PFSK-1 (cell line): ENCODE measurements around the gene HSPBAP1.

Experiments used
- FOXP2 ChIP-seq: optimal IDR thresholded peaks from 2 replicates; pipeline ENCODE3; 2011; ENCODE audit warnings: borderline replicate concordance, control low read depth, inconsistent platforms; ENCODE audit not compliant: insufficient read depth; ENCODE audit errors: extremely low read length, extremely low read depth
- POLR2AphosphoS5 ChIP-seq: IDR thresholded peaks from 2 replicates; pipeline ENCODE4 v1.6.1; 2012; ENCODE audit warnings: low read depth, mild to moderate bottlenecking, control low read depth, low read length, moderate library complexity
- SIN3A ChIP-seq: IDR thresholded peaks from 2 replicates; pipeline ENCODE4 v1.6.1; 2012; ENCODE audit warnings: mild to moderate bottlenecking, low read length, moderate library complexity, borderline replicate concordance; ENCODE audit not compliant: insufficient read depth
- TAF1 ChIP-seq: IDR thresholded peaks from 2 replicates; pipeline ENCODE4 v1.6.1; 2012; ENCODE audit warnings: low read length, control low read depth, borderline replicate concordance; ENCODE audit not compliant: insufficient read depth
- TF ChIP-seq, protein P1 (sequence below), 2 experiments: IDR thresholded peaks; 2 replicates each; pipeline versions ENCODE4 v1.6.1 to v1.8.0; 2011 to 2012; ENCODE audit warnings: low read depth in 2 of 2, low read length in 2 of 2, control low read depth in 1 of 2, inconsistent platforms in 1 of 2, mild to moderate bottlenecking in 1 of 2, moderate library complexity in 1 of 2; ENCODE audit not compliant: insufficient read depth in 1 of 2

GRCh38 chr3:122785231-122785630 lies 8.4 kb downstream of the HSPBAP1 start:
- no peak for TF ChIP-seq POLR2AphosphoS5
- TF ChIP-seq SIN3A: no peak
- TF ChIP-seq, protein P1, sequence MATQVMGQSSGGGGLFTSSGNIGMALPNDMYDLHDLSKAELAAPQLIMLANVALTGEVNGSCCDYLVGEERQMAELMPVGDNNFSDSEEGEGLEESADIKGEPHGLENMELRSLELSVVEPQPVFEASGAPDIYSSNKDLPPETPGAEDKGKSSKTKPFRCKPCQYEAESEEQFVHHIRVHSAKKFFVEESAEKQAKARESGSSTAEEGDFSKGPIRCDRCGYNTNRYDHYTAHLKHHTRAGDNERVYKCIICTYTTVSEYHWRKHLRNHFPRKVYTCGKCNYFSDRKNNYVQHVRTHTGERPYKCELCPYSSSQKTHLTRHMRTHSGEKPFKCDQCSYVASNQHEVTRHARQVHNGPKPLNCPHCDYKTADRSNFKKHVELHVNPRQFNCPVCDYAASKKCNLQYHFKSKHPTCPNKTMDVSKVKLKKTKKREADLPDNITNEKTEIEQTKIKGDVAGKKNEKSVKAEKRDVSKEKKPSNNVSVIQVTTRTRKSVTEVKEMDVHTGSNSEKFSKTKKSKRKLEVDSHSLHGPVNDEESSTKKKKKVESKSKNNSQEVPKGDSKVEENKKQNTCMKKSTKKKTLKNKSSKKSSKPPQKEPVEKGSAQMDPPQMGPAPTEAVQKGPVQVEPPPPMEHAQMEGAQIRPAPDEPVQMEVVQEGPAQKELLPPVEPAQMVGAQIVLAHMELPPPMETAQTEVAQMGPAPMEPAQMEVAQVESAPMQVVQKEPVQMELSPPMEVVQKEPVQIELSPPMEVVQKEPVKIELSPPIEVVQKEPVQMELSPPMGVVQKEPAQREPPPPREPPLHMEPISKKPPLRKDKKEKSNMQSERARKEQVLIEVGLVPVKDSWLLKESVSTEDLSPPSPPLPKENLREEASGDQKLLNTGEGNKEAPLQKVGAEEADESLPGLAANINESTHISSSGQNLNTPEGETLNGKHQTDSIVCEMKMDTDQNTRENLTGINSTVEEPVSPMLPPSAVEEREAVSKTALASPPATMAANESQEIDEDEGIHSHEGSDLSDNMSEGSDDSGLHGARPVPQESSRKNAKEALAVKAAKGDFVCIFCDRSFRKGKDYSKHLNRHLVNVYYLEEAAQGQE (IDR thresholded peaks at IDR 0.05; ENCODE audit: insufficient read depth in 1 of 2, low read depth in 2 of 2, low read length in 2 of 2): no peak
- no peak for TF ChIP-seq TAF1
- TF ChIP-seq FOXP2: no peak
